Measurements from ENCODE around the gene ATP1A1.

ATP1A1 gene

DNA sequence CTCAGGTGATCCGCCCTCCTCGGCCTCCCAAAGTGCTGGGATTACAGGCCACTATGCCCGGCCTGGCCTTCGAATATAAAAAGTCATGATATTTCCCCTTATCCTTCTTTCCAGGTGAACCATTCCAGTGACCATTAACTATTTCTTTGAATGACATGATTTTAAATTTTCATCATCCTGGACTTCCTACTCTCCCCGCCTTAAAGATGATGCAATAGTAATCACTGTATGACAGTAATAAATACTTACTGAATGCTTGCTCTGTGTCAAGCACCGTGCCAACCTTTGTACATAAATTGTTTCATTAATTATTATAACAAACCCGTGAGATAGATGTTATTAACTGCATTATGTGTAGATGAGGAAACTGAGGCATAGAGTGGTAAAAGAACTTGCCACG lies 19.9 kb upstream of the ATP1A1 start:
- H3K4me1 ChIP-seq (ENCODE audit: insufficient read depth, low read length), result no peaks in the 10 kb centered on the region
- no peaks in the 10 kb centered on the region for H3K9me3 ChIP-seq (ENCODE audit: control insufficient read depth, insufficient read depth, low read length)
- no peaks in the 10 kb centered on the region for H3K36me3 ChIP-seq (ENCODE audit: insufficient read depth, low read length)
- no peak overlapping the region for H3K9ac ChIP-seq (ENCODE audit: low read depth, low read length)

DNA sequence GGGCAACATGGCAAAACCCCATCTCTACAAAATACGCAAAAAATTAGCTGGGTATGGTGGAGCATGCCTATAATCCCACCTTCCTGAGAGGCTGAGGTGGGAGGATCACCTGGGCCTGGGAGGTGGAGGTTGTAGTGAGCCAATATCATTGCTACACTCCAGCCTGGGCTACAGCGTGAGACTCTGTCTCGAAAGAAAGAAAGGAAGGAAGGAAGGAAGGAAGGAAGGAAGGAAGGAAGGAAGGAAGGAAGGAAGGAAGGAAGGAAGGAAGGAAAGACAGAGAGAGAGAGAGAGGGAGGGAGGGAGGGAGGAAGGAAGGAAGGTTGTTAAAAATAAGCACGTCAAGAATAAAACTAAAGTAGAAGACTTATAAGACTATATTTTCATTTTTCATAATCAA lies 17.0 kb upstream of the ATP1A1 start:
- H3K9ac ChIP-seq (ENCODE audit: low read depth, low read length), result no peak overlapping the region
- H3K4me1 ChIP-seq (ENCODE audit: insufficient read depth, low read length), result peaks cover 7% of the 10 kb centered on the region; the same call in 1 of the 2 replicates
- H3K36me3 ChIP-seq (ENCODE audit: insufficient read depth, low read length), result no peaks in the 10 kb centered on the region
- no peaks in the 10 kb centered on the region for H3K9me3 ChIP-seq (ENCODE audit: control insufficient read depth, insufficient read depth, low read length)

DNA sequence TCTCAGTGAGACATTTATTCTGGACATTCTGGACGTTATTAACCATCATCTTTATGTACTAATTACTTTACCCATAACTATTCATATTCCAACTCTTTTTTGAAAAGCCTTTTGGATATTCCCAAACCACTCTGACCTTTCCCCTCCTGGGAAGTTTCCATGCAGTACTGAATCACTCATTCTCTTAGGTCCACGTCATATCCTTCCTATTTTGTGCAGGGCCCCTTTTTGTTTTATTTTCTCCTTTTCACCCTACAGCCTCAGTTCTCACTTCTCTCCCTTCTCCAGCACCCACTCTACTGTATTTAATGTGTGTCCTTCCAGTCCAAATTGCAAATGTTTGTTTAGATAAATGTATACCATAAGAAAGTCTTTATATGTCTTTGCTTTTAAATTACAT lies 16.4 kb upstream of the ATP1A1 start:
- Histone ChIP-seq H3K9me3 (ENCODE audit: control insufficient read depth, insufficient read depth, low read length) (no peaks in the 10 kb centered on the region), H3K4me1 (ENCODE audit: insufficient read depth, low read length) (peaks cover 7% of the 10 kb centered on the region; the same call in 1 of the 2 replicates), H3K9ac (ENCODE audit: low read depth, low read length) (no peak overlapping the region), H3K36me3 (ENCODE audit: insufficient read depth, low read length) (no peaks in the 10 kb centered on the region)

DNA sequence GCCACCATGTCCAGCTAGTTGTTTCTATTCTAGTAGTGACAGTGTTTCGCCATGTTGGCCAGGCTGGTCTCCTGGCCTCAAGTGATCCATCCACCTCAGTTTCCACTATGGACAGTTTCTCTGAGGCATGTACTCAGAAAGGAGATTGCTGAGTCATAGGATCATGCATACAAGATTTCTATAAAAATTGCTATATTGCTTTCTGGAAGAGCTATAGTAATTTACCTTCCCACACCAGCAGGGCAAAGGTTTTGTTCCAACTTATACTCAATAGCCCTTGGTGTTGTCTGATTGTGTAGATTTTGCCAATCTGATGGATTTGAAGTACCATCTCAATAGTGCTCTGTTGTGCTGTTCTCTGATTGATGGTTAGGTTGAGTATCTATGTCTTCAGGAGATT lies 15.6 kb upstream of the ATP1A1 start:
- Histone ChIP-seq H3K4me1 (ENCODE audit: insufficient read depth, low read length) (peaks cover 7% of the 10 kb centered on the region; the same call in 1 of the 2 replicates), H3K36me3 (ENCODE audit: insufficient read depth, low read length) (no peaks in the 10 kb centered on the region), H3K9ac (ENCODE audit: low read depth, low read length) (no peak overlapping the region), H3K9me3 (ENCODE audit: control insufficient read depth, insufficient read depth, low read length) (no peaks in the 10 kb centered on the region)

- peaks cover 7% of the 10 kb centered on the region; the same call in 1 of the 2 replicates for H3K4me1 ChIP-seq (ENCODE audit: insufficient read depth, low read length)
- H3K9me3 ChIP-seq (ENCODE audit: control insufficient read depth, insufficient read depth, low read length), result no peaks in the 10 kb centered on the region
- no peaks in the 10 kb centered on the region for H3K36me3 ChIP-seq (ENCODE audit: insufficient read depth, low read length)
- H3K9ac ChIP-seq (ENCODE audit: low read depth, low read length), result no peak overlapping the region
Observed at GRCh38 chr1:116359060-116359830, 13.8 kb upstream of the ATP1A1 start.

DNA sequence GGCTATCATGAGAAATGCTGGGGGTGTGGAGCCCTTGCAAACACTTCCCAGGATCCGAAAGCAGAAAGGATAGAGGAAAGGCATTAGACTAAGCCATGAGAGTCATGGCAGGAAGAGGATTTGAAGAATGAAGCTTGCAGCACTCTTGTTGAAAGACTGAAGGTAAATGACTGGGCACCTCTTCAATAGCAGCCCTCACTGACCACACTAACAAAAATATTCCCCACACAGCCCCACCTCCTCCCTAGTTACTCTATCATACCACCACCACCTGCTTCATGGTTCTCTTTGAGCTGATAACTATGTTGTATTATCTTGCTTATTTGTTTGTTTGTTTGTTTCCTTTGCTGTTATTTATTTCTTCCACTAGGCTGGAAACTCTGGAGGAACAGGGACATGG lies 13.2 kb upstream of the ATP1A1 start:
- H3K9ac ChIP-seq (ENCODE audit: low read depth, low read length), result no peak overlapping the region
- H3K36me3 ChIP-seq (ENCODE audit: insufficient read depth, low read length), result no peaks in the 10 kb centered on the region
- H3K4me1 ChIP-seq (ENCODE audit: insufficient read depth, low read length), result peaks cover 7% of the 10 kb centered on the region; the same call in 1 of the 2 replicates
- H3K9me3 ChIP-seq (ENCODE audit: control insufficient read depth, insufficient read depth, low read length), result 0 out of 2 replicates have a peak, but pooled peaks cover 3% of the 10 kb centered on the region

DNA sequence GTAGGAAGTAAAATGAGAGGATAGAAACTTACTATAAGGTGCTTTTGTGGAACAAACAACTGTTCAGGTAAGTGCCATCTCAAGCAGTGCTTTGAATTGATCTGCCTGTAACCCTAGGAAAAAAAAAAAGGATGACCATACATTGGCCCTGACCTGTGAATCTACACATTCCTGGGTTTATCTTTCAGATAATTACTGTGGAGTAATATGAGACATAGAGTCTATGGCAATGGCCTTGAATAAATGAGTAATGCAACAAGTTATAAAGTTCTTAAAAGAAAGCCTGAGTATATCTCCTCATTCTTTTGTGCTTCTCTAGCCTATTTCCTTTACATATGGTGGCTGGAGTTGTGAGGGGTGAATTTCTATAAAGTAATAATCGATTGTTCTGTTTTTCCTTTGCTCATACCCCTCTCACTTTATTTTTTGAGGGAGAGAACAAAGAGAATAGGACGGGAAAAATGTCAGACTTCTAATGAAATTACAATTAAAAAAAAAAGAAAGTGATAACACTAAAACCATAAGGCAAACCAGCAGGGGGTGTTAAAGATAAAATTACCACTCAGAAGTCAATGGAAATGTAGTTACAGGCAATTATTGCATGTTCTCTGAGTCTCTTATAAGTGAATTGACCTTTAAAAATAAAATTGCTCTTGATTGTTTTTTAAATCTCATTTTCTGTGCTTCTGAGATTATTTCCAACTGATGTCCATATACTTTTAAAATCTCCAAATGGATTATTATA lies 12.4 kb upstream of the ATP1A1 start:
- H3K36me3 ChIP-seq (ENCODE audit: insufficient read depth, low read length), result no peaks in the 10 kb centered on the region
- H3K4me1 ChIP-seq (ENCODE audit: insufficient read depth, low read length), result peaks cover 7% of the 10 kb centered on the region; the same call in 1 of the 2 replicates
- H3K9me3 ChIP-seq (ENCODE audit: control insufficient read depth, insufficient read depth, low read length), result 0 out of 2 replicates have a peak, but pooled peaks cover 3% of the 10 kb centered on the region
- H3K9ac ChIP-seq (ENCODE audit: low read depth, low read length), result no peak overlapping the region

GRCh38 chr1:116361648-116362047 lies 11.4 kb upstream of the ATP1A1 start:
- peaks cover 7% of the 10 kb centered on the region; the same call in 1 of the 2 replicates for H3K4me1 ChIP-seq (ENCODE audit: insufficient read depth, low read length)
- H3K9me3 ChIP-seq (ENCODE audit: control insufficient read depth, insufficient read depth, low read length), result 0 out of 2 replicates have a peak, but pooled peaks cover 3% of the 10 kb centered on the region
- H3K9ac ChIP-seq (ENCODE audit: low read depth, low read length), result no peak overlapping the region
- no peaks in the 10 kb centered on the region for H3K36me3 ChIP-seq (ENCODE audit: insufficient read depth, low read length)

DNA sequence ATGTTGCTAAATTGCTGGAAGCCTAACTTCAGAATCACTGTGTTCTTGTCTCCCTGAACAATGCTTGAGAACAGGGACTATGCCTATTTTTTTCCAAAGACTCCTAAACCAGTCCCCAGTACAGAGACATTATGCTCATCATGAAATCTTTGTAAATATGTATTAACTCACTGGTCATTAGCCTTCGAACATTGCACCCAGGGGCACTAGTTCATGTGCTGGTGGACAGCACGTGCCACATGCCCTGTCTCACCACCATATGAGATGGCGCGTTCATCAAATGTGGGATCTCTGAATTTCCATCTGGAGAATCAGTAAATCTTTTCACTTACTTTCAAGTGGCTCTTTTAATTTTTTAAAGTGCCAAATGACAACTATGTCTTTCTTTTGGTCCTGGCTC lies 11.0 kb upstream of the ATP1A1 start:
- H3K9ac ChIP-seq (ENCODE audit: low read depth, low read length), result no peak overlapping the region
- H3K4me1 ChIP-seq (ENCODE audit: insufficient read depth, low read length), result peaks cover 7% of the 10 kb centered on the region; the same call in 1 of the 2 replicates
- 0 out of 2 replicates have a peak, but pooled peaks cover 3% of the 10 kb centered on the region for H3K9me3 ChIP-seq (ENCODE audit: control insufficient read depth, insufficient read depth, low read length)
- H3K36me3 ChIP-seq (ENCODE audit: insufficient read depth, low read length), result no peaks in the 10 kb centered on the region

GRCh38 chr1:116365353-116365780 lies 7.7 kb upstream of the ATP1A1 start:
- 0 out of 2 replicates have a peak, but pooled peaks cover 3% of the 10 kb centered on the region for H3K9me3 ChIP-seq (ENCODE audit: control insufficient read depth, insufficient read depth, low read length)
- no peaks in the 10 kb centered on the region for H3K4me1 ChIP-seq (ENCODE audit: insufficient read depth, low read length)

DNA sequence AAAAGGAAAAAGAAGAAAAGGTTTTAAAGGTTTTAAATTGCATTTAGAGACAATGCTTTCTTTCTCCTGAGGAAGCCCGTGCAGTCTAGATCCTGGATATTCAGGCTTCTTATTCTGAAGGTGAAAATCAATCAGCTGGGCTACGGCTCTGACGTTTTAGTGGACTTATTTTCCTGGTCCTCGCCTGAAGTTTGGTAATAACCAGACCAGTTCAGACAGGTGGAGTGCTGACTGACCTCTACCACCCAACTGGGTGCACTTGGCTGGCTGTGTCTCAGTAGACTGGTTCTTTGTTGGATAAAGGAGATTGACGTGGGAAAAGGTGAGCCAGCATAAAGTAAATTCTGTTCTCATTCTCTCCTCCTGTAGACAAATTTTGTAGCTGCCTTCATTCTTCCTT lies 7.2 kb upstream of the ATP1A1 start:
- Histone ChIP-seq H3K9me3 (ENCODE audit: control insufficient read depth, insufficient read depth, low read length) (0 out of 2 replicates have a peak, but pooled peaks cover 3% of the 10 kb centered on the region), H3K9ac (ENCODE audit: low read depth, low read length) (no peak overlapping the region), H3K36me3 (ENCODE audit: insufficient read depth, low read length) (no peaks in the 10 kb centered on the region), H3K4me1 (ENCODE audit: insufficient read depth, low read length) (no peaks in the 10 kb centered on the region)

More at GRCh38 chr1:116365353-116365780, 7.7 kb upstream of the ATP1A1 start:
- Histone ChIP-seq H3K36me3 (ENCODE audit: insufficient read depth, low read length) (no peaks in the 10 kb centered on the region), H3K9ac (ENCODE audit: low read depth, low read length) (no peak overlapping the region)

- no peak overlapping the region for H3K9ac ChIP-seq (ENCODE audit: low read depth, low read length)
- no peaks in the 10 kb centered on the region for H3K4me1 ChIP-seq (ENCODE audit: insufficient read depth, low read length)
- H3K36me3 ChIP-seq (ENCODE audit: insufficient read depth, low read length), result no peaks in the 10 kb centered on the region
- 0 out of 2 replicates have a peak, but pooled peaks cover 3% of the 10 kb centered on the region for H3K9me3 ChIP-seq (ENCODE audit: control insufficient read depth, insufficient read depth, low read length)
Observed at GRCh38 chr1:116367256-116367945, 5.6 kb upstream of the ATP1A1 start.

- H3K36me3 ChIP-seq (ENCODE audit: insufficient read depth, low read length), result no peaks in the 10 kb centered on the region
Observed at GRCh38 chr1:116368241-116368640, 4.8 kb upstream of the ATP1A1 start.

DNA sequence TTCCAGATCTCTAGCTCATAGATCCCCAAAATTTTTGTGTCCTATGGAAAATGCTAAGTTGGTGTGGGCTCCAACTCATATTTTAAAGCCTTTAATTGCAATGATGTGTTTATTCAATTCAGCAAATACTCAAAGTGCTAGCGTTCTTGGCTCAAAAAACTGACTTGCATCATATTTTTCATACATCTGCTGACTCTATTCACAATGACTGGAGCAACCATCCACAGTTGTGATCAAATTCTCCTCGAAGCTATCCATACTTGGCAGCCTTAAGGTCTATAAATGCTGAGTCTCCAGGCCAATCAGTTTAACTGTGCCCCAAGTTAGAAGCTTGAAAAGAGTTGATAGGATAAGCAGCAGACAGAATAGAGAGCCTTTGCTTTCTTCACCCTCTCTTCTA lies 2.9 kb upstream of the ATP1A1 start:
- no peaks in the 10 kb centered on the region for H3K4me1 ChIP-seq (ENCODE audit: insufficient read depth, low read length)
- H3K9ac ChIP-seq (ENCODE audit: low read depth, low read length), result no peak overlapping the region
- H3K9me3 ChIP-seq (ENCODE audit: control insufficient read depth, insufficient read depth, low read length), result no peaks in the 10 kb centered on the region
- H3K36me3 ChIP-seq (ENCODE audit: insufficient read depth, low read length), result no peaks in the 10 kb centered on the region

More at GRCh38 chr1:116368241-116368640, 4.8 kb upstream of the ATP1A1 start:
- no peak overlapping the region for H3K9ac ChIP-seq (ENCODE audit: low read depth, low read length)
- no peaks in the 10 kb centered on the region for H3K4me1 ChIP-seq (ENCODE audit: insufficient read depth, low read length)
- 0 out of 2 replicates have a peak, but pooled peaks cover 3% of the 10 kb centered on the region for H3K9me3 ChIP-seq (ENCODE audit: control insufficient read depth, insufficient read depth, low read length)

Data from ES-I3 (cell line).